Ishikawa (cell line): ENCODE measurements around the gene PGM3.

ENCODE experiments used
- CEBPB ChIP-seq: IDR thresholded peaks from 2 replicates; pipeline ENCODE4 v1.6.1; 2012
- CREB1 ChIP-seq: IDR thresholded peaks from 2 replicates; pipeline ENCODE4 v1.6.1; 2012; ENCODE audit warnings: low read depth
- EGR1 ChIP-seq: IDR thresholded peaks from 2 replicates; pipeline ENCODE4 v1.6.1; 2012
- EP300 ChIP-seq: IDR thresholded peaks from 2 replicates; pipeline ENCODE4 v1.6.1; 2012; ENCODE audit warnings: borderline replicate concordance
- FOXM1 ChIP-seq: IDR thresholded peaks from 2 replicates; pipeline ENCODE4 v1.6.1; 2012; ENCODE audit warnings: low read depth, borderline replicate concordance
- NFIC ChIP-seq: IDR thresholded peaks from 2 replicates; pipeline ENCODE4 v1.6.1; 2012
- RAD21 ChIP-seq: IDR thresholded peaks from 2 replicates; pipeline ENCODE4 v1.6.1; 2012; ENCODE audit warnings: low read depth
- TAF1 ChIP-seq: IDR thresholded peaks from 2 replicates; pipeline ENCODE4 v1.6.1; 2012; ENCODE audit warnings: low read depth, mild to moderate bottlenecking
- TCF12 ChIP-seq: IDR thresholded peaks from 2 replicates; pipeline ENCODE4 v1.6.1; 2012; ENCODE audit warnings: low read depth
- TEAD4 ChIP-seq: IDR thresholded peaks from 2 replicates; pipeline ENCODE4 v1.6.1; 2012
- YY1 ChIP-seq: IDR thresholded peaks from 2 replicates; pipeline ENCODE4 v1.6.1; 2012; ENCODE audit warnings: low read depth
- ZBTB7A ChIP-seq: IDR thresholded peaks from 2 replicates; pipeline ENCODE4 v1.6.1; 2012; ENCODE audit warnings: low read depth
- TF ChIP-seq, protein P1 (sequence below): IDR thresholded peaks from 2 replicates; pipeline ENCODE4 v1.6.1; 2012; ENCODE audit warnings: low read depth, mild to moderate bottlenecking
- TF ChIP-seq, protein P2 (sequence below): IDR thresholded peaks from 2 replicates; pipeline ENCODE4 v1.6.1; 2012
- TF ChIP-seq, protein P3 (sequence below): IDR thresholded peaks from 2 replicates; pipeline ENCODE4 v1.6.1; 2012

Gene PGM3

DNA sequence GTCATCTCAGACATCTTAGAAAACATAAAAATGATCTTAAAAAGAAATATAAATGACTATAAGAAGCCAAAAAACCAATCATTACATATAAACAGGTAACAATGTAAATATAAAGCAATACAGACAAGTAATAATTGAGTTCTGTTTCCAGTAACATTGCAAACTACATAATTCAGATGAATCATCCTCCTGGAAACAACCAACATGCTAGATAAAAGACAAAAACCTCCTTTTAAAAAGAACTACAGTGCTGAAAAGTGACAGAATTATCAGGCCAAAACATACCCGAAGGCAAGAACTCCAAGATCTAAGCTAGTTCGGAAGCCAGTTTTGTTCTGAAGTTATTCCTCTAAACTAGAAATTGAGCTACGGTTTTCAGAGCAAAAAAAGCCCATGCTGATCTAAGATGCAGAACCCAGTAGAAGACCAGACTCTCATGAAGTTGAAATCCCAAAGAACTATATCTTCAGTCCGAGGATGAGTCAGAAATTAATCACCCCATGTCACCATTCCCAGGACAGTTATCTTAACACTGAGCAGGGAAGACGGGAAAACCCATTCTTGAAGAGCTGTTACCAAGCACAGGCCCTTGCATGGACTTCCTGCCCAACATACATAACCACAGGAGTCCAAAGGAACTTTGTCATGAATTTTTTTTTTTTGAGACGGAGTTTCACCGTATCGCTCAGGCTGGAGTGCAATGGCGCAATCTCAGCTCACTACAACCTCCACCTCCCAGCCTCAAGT is 9.8 kb downstream of the PGM3 start:
- TF ChIP-seq FOXM1 = no peak
- no peak for TF ChIP-seq ZBTB7A
- no peak for TF ChIP-seq TEAD4
- TF ChIP-seq, protein P1, sequence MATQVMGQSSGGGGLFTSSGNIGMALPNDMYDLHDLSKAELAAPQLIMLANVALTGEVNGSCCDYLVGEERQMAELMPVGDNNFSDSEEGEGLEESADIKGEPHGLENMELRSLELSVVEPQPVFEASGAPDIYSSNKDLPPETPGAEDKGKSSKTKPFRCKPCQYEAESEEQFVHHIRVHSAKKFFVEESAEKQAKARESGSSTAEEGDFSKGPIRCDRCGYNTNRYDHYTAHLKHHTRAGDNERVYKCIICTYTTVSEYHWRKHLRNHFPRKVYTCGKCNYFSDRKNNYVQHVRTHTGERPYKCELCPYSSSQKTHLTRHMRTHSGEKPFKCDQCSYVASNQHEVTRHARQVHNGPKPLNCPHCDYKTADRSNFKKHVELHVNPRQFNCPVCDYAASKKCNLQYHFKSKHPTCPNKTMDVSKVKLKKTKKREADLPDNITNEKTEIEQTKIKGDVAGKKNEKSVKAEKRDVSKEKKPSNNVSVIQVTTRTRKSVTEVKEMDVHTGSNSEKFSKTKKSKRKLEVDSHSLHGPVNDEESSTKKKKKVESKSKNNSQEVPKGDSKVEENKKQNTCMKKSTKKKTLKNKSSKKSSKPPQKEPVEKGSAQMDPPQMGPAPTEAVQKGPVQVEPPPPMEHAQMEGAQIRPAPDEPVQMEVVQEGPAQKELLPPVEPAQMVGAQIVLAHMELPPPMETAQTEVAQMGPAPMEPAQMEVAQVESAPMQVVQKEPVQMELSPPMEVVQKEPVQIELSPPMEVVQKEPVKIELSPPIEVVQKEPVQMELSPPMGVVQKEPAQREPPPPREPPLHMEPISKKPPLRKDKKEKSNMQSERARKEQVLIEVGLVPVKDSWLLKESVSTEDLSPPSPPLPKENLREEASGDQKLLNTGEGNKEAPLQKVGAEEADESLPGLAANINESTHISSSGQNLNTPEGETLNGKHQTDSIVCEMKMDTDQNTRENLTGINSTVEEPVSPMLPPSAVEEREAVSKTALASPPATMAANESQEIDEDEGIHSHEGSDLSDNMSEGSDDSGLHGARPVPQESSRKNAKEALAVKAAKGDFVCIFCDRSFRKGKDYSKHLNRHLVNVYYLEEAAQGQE = no peak
- no peak for TF ChIP-seq TAF1
- no peak for TF ChIP-seq EGR1
- no peak for TF ChIP-seq NFIC
- TF ChIP-seq EP300 = no peak
- TF ChIP-seq, protein P2, sequence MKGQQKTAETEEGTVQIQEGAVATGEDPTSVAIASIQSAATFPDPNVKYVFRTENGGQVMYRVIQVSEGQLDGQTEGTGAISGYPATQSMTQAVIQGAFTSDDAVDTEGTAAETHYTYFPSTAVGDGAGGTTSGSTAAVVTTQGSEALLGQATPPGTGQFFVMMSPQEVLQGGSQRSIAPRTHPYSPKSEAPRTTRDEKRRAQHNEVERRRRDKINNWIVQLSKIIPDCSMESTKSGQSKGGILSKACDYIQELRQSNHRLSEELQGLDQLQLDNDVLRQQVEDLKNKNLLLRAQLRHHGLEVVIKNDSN = no peak
- TF ChIP-seq, protein P3, sequence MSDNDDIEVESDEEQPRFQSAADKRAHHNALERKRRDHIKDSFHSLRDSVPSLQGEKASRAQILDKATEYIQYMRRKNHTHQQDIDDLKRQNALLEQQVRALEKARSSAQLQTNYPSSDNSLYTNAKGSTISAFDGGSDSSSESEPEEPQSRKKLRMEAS = no peak
- TF ChIP-seq CREB1 = no peak
- TF ChIP-seq YY1 = no peak
- TF ChIP-seq CEBPB = no peak
- no peak for TF ChIP-seq RAD21
- TF ChIP-seq TCF12 = no peak

DNA sequence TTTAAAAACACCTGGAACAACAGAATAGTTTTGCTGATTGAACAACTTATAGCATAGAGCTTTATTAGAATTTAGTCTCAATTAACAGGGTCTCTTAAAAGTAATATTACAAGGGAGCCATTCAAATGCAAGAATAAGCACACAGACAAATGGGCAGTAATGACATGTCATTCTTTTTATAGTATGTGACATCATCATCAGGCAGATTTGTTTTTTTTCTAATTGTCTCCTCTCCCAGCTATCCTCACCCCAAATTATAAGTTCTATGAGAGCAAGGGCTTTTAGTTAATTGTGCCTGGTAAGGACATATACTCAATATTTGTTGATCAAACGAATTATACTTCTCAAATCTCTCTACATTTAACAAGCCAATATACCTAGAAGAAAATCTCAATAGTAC is 11.0 kb downstream of the PGM3 start:
- TF ChIP-seq CREB1 (no peak), TCF12 (no peak), RAD21 (no peak), EGR1 (no peak)

DNA sequence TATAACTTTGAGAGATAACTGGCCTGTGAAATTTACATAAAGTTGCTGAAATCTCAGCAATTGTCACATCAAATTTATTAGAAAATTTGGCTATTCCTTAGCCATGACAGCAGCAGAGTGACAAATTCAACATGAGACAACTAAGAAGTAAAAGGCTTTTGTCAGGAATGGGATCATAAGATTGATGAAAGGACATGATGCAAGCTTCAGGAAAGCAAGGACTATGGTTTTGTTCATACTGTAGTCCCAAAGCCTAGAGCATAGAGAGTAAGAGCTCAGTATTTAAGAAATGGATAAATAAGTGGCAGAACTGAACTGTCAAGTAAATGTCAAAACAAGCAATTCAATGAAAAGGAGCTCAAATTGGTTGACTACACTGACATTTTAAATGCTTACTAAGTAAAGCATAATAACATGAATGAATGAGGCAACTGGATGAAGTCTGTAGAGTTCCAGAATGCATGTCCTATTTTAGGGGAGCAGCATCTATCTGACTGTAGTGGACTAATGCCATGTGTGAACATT is 12.6 kb downstream of the PGM3 start:
- TF ChIP-seq ZBTB7A (no peak), TEAD4 (no peak), CREB1 (no peak)

DNA sequence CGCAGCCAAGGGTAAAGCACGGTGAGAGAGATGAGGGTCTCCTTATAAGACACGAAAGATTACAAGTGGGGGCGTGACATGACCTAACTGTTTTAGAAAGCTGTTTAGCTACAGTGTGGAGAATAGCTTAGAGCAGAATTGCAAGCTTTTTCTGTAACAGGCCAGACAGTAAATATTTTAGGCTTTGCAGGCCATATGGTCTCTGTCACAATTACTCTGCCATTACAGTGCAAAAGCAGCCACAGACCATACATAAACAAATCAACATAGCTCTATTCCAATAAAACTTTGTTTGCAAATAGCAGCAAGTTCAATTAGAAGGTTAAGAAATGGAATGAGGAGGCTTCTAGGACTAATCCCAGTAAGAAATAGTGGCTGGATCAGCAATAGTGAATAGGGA is 16.8 kb downstream of the PGM3 start:
- no peak for TF ChIP-seq RAD21
- TF ChIP-seq, protein P3 = no peak
- TF ChIP-seq FOXM1 = no peak
- TF ChIP-seq CEBPB = no peak
- TF ChIP-seq TCF12 = no peak
- TF ChIP-seq EGR1 = no peak
- no peak for TF ChIP-seq TAF1
- TF ChIP-seq, protein P1 = no peak
- no peak for TF ChIP-seq EP300
- TF ChIP-seq, protein P2 = no peak
- TF ChIP-seq CREB1 = no peak
- TF ChIP-seq TEAD4 = no peak

DNA sequence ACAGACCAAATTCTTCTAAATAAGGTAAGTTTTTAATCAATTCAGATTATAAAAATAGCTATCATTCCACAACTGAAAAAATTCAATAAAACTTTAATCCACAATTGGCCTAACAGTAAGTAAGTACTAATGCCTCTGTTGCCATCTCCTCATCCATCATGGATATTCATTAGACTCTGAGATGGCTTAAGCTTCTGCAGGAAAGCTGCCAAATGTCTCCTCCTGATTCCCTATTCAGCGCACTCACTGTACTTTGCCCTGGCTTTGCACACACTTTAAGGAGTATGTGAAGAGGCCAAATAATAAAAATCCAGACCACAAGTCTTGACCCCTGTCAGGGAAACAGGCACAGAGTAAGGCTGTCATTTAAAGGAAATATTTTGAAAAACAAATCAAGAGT is 23.6 kb downstream of the PGM3 start:
- TF ChIP-seq CREB1 (no peak), YY1 (no peak), TAF1 (no peak), RAD21 (no peak)
- TF ChIP-seq, protein P1 = no peak
